ENCODE measurements around the gene BRSK2. TPM values are rescaled to one million over a fixed set of nuclear protein-coding genes. Genes with fewer than 3 reads are reported as not detected.

Gene BRSK2
- total and polyA plus RNA-seq, 12 donors = 0.13 to 2.3 (median 0.44) TPM; not detected in 1

- no peak for TF ChIP-seq CTCF (IDR thresholded peaks at IDR 0.05)
- Histone ChIP-seq H3K36me3 (peaks cover 0 to under 1% (median 0%) of the 10 kb centered on the region in 9 donors), H3K27me3 (no peaks in the 10 kb centered on the region), H3K9me3 (no peaks in the 10 kb centered on the region), H3K4me1 (peaks cover 52 to 82% (median 69%) of the 10 kb centered on the region in 9 donors), H3K27ac (peak overlapping the region in 1 of 10 donors; percentile 23), H3K4me3 (no peak overlapping the region)
- DNase-seq = peak in 1 of 2 donors; percentile 17
- WGBS, 2 donors = 82 to 86% methylated on average over 20 to 21 of the region's 21 CpGs
- intact Hi-C loops (cut with DNase I) = no loop called here
- peak in 1 of 8 donors; percentile 2 for ATAC-seq
These were observed 97.5 kb downstream of the BRSK2 start for GRCh38 chr11:1487091-1487850.

GRCh38 chr11:1487851-1488574 is 98.3 kb downstream of the BRSK2 start:
- TF ChIP-seq CTCF (IDR thresholded peaks at IDR 0.05) = no peak
- WGBS, 2 donors = 87 to 88% methylated on average over 23 of the region's 23 CpGs

GRCh38 chr11:1488575-1489180 is 98.9 kb downstream of the BRSK2 start:
- Histone ChIP-seq H3K4me3 (no peak overlapping the region), H3K27me3 (no peaks in the 10 kb centered on the region), H3K4me1 (peaks cover 37 to 82% (median 56%) of the 10 kb centered on the region in 9 donors), H3K27ac (no peak overlapping the region), H3K9me3 (peaks cover 0 to 1% (median 0%) of the 10 kb centered on the region in 11 donors), H3K36me3 (no peaks in the 10 kb centered on the region)
- DNase-seq = no peak
- intact Hi-C loops (cut with DNase I) = no loop called here
- WGBS, 2 donors = 86 to 91% methylated on average over 20 of the region's 20 CpGs
- ATAC-seq = no peak
- TF ChIP-seq CTCF (IDR thresholded peaks at IDR 0.05) = no peak

More at GRCh38 chr11:1487851-1488574, 98.3 kb downstream of the BRSK2 start:
- Histone ChIP-seq H3K4me1 (peaks cover 44 to 82% (median 63%) of the 10 kb centered on the region in 9 donors), H3K36me3 (no peaks in the 10 kb centered on the region), H3K9me3 (no peaks in the 10 kb centered on the region), H3K4me3 (no peak overlapping the region), H3K27ac (peak overlapping the region in 2 of 10 donors; percentile 15 to 23), H3K27me3 (no peaks in the 10 kb centered on the region)
- intact Hi-C loops (cut with DNase I) = no loop called here
- ATAC-seq (peak in 1 of 8 donors; percentile 16), DNase-seq (no peak)

- Histone ChIP-seq H3K4me1 (peaks cover 26 to 64% (median 41%) of the 10 kb centered on the region in 9 donors), H3K9me3 (peaks cover 0 to 10% (median 0%) of the 10 kb centered on the region in 11 donors), H3K27me3 (no peaks in the 10 kb centered on the region), H3K4me3 (no peak overlapping the region), H3K36me3 (no peaks in the 10 kb centered on the region), H3K27ac (no peak overlapping the region)
- TF ChIP-seq CTCF (IDR thresholded peaks at IDR 0.05) = no peak
- 79 to 80% methylated on average over 7 of the region's 7 CpGs for WGBS, 2 donors
- ATAC-seq (no peak), DNase-seq (no peak)
- intact Hi-C loops (cut with DNase I) = no loop called here
These were observed 100.9 kb downstream of the BRSK2 start for GRCh38 chr11:1490651-1491050.

Data from heart right ventricle (tissue), 16 donors.